BLaER1 treated with 17β-estradiol and CSF1 and Interleukin-3, amounts not matched to agents 10 nM and 100 nM (cell line): Measurements from ENCODE around the gene KCNJ4.

Experiments
- H3K27ac ChIP-seq, 11 experiments: shearing (Covaris generic); formaldehyde crosslinking; 2 replicates each; pipeline ENCODE4 v1.8.1; 2022
- H3K27me3 ChIP-seq, 11 experiments: shearing (Covaris generic); formaldehyde crosslinking; 2 replicates each; pipeline ENCODE4 v1.8.1; 2022
- H3K36me3 ChIP-seq, 11 experiments: shearing (Covaris generic); formaldehyde crosslinking; 2 replicates each; pipeline ENCODE4 v1.8.1; 2022
- H3K4me1 ChIP-seq, 10 experiments: shearing (Covaris generic); formaldehyde crosslinking; 2 replicates each; pipeline ENCODE4 v1.8.1; 2022
- H3K4me2 ChIP-seq, 11 experiments: shearing (Covaris generic); formaldehyde crosslinking; 2 replicates each; pipeline ENCODE4 v1.8.1; 2022
- H3K4me3 ChIP-seq, 10 experiments: shearing (Covaris generic); formaldehyde crosslinking; 2 replicates each; pipeline ENCODE4 v1.8.1; 2022
- H3K9ac ChIP-seq, 11 experiments: shearing (Covaris generic); formaldehyde crosslinking; 2 replicates each; pipeline ENCODE4 v1.8.1; 2022
- H3K9me3 ChIP-seq, 11 experiments: shearing (Covaris generic); formaldehyde crosslinking; replicated peaks in 1 of 11; 2 replicates each; pipeline ENCODE4 v1.8.1; 2022
- H4K20me1 ChIP-seq, 11 experiments: shearing (Covaris generic); formaldehyde crosslinking; 2 replicates each; pipeline ENCODE4 v1.8.1; 2022
- Cebpa-rat ChIP-seq, 11 experiments: shearing (Covaris generic); IDR thresholded peaks; 2 replicates each; pipeline ENCODE4 v1.8.1; 2022

The KCNJ4 gene

DNA sequence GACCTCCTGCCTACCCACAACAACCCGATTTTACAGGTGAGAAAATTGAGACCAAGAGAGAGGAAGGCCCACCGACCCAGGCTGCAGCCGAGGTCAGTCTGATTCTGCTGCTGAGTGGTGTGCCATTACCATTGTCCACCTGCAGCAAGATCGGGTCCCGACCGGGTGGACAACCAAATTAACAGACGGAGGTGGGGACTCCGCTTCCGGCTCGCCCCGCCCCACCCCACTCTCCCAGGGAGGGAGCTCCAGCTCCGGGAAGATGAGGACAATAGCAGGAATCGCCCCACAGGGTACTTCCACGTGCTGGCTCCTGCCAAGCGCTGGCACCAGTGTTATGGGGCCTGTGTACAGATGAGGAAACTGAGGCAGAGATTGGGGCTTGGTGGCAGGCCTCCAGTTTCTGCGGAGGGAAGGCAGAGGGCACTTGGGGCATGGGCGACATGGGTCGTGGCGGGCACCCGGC, 12.5 kb upstream of the KCNJ4 start:
- Histone ChIP-seq H3K27ac (peak overlapping the region in 1 of 11 experiments; percentile 40; a peak in 1 of 22 replicates), H3K4me2 (peak overlapping the region; percentile 78 to 96 (median 88)), H3K4me1 (peaks cover 17 to 67% (median 51%) of the 10 kb centered on the region in 10 experiments), H3K9me3 (no peaks in the 10 kb centered on the region), H3K27me3 (peaks cover 32 to 69% (median 39%) of the 10 kb centered on the region in 11 experiments), H3K9ac (peak overlapping the region; percentile 23 to 59 (median 53); a peak in 21 of 22 replicates), H3K36me3 (no peaks in the 10 kb centered on the region), H4K20me1 (peaks cover 0 to 18% (median 0%) of the 10 kb centered on the region in 11 experiments; a peak in 1 of 22 replicates), H3K4me3 (peak overlapping the region; percentile 17 to 67 (median 52); a peak in 17 of 20 replicates)
- no peak for TF ChIP-seq Cebpa-rat (IDR thresholded peaks at IDR 0.05)

DNA sequence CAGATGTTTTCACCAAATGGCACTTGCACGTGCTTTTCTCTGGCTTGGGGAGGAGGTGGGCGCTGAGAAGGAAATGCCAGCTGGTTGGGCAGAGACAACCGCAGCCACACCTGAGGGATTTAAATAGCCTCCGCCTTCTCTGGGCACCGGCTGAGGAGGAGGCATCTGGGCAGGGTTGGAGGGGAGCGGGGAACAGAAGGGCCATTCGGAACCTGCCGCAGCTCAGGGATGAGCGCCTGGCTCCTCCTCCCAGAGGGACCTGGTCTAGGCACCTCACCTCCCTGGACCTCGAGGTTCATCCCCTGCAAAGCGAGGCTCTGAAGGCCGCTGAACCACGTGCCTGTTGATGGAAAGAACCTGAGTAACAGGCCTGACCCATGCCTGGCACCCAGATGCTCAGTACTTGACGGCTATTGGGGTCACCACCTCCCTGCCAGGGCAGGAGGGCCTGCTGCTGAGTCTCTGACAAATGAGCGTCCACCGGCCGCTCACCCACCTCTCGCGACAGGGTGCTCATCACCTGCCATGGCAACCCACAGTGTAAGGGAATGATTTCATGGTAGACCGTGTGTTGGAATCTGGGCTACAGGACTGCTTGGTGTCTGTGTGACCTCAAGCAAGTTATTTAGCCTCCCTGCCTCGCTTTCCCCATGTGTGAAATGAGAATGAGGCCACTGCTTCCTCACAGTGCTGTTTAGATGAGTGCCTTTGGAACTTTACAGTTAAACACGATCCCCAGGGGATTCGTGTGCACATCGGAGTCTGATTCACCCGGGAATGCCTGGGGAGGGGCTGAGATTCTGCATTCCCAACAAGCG, 10.9 kb upstream of the KCNJ4 start:
- Histone ChIP-seq H3K4me1 (peaks cover 29 to 83% (median 67%) of the 10 kb centered on the region in 10 experiments), H3K27me3 (peaks cover 32 to 85% (median 39%) of the 10 kb centered on the region in 11 experiments), H3K4me2 (peak overlapping the region in 9 of 11 experiments; percentile 44 to 91 (median 68); a peak in 18 of 22 replicates), H3K36me3 (no peaks in the 10 kb centered on the region), H4K20me1 (peaks cover 0 to 34% (median 0%) of the 10 kb centered on the region in 11 experiments; a peak in 8 of 22 replicates), H3K9ac (no peak overlapping the region), H3K4me3 (no peak overlapping the region), H3K27ac (no peak overlapping the region), H3K9me3 (no peaks in the 10 kb centered on the region)
- TF ChIP-seq Cebpa-rat (IDR thresholded peaks at IDR 0.05): no peak

DNA sequence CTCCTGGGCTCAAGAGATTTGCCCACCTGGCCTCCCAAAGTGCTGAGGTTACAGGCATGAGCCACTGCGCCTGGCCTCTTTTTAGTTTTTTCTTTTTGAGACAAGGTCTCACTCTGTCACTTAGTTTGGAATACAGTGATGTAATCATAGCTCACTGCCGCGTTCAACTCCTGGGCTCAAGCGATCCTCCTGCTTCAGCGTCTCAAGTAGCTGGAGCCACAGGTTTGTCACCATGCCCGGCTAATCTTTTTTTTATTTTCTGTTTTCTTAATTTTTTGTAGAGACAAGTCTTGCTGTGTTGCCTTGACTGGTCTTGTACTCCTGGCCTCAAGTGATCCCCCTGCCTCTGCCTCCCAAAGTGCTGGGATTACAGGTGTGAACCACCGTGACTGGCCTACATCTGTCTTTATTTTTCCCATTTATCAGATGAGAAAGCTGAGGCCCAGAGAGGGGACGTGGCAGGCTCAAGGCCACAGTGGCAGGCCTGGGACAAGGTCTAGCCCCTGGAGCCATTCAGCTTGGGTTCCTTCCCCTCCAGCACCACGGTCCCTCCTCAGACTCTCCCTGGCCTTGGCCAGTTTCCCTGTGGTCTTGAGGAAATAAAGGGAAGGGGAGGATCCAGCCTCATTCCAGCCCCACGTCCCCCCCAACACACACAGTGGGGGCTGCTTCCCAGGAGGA, 10.1 kb upstream of the KCNJ4 start:
- Histone ChIP-seq H3K27ac (no peak overlapping the region), H4K20me1 (peaks cover 0 to 41% (median 4%) of the 10 kb centered on the region in 11 experiments; a peak in 8 of 22 replicates), H3K4me3 (no peak overlapping the region), H3K36me3 (no peaks in the 10 kb centered on the region), H3K9ac (no peak overlapping the region), H3K4me1 (peaks cover 29 to 90% (median 73%) of the 10 kb centered on the region in 10 experiments), H3K9me3 (no peaks in the 10 kb centered on the region), H3K27me3 (peaks cover 32 to 92% (median 39%) of the 10 kb centered on the region in 11 experiments), H3K4me2 (peak overlapping the region in 9 of 11 experiments; percentile 44 to 91 (median 68); a peak in 17 of 22 replicates)
- no peak for TF ChIP-seq Cebpa-rat (IDR thresholded peaks at IDR 0.05)

DNA sequence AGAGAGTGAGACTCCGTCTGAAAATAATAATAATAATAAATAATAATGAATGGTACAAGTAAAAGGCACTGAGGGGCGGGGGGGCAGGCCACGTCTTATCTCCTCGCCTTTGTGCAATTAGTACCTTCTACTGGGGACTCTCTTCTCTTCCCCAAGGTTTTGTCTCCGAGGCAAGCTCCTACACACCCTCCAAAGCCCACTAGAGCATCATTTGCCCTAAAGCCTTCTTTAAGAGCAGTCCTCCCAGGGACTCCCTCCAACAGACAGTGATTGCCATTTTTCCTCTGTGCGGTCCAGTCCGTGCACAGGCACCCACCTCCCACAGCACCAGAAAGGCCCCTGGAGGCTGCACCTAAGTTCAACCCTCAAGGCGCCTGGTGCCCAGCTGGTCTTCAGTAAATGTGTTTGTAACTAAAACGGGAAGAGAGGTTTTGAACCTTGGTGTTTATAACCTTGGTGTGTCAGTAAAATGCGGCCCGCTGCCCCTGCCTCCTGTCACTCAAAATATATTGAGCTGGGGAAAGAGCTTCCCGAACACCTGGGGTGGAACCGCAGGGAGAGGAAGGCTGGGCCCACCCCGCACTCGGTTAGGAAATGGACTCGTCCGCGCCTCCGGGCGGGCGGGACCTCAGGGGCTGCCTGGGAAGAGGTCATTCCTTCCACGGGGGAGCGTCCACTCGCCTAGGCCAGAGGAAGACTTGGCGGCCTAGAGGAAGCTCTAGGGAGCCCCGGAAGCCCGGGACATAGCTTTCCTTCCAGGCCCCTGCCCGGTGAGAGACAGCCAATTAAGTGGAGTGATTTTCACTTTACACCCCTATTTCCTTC, 8.2 kb upstream of the KCNJ4 start:
- peak overlapping the region; percentile 59 to 93 (median 78) for H3K4me2 ChIP-seq
- H3K27me3 ChIP-seq: peaks cover 19 to 97% (median 25%) of the 10 kb centered on the region in 11 experiments
- peak overlapping the region in 1 of 10 experiments; percentile 36; a peak in 1 of 20 replicates for H3K4me3 ChIP-seq
- H3K27ac ChIP-seq: no peak overlapping the region
- H3K4me1 ChIP-seq: peaks cover 31 to 98% (median 83%) of the 10 kb centered on the region in 10 experiments
- H4K20me1 ChIP-seq: peaks cover 0 to 53% (median 4%) of the 10 kb centered on the region in 11 experiments; a peak in 8 of 22 replicates
- no peaks in the 10 kb centered on the region for H3K9me3 ChIP-seq
- TF ChIP-seq Cebpa-rat (IDR thresholded peaks at IDR 0.05): no peak
- no peaks in the 10 kb centered on the region for H3K36me3 ChIP-seq
- H3K9ac ChIP-seq: peak overlapping the region in 5 of 11 experiments; percentile 3 to 49 (median 7); a peak in 4 of 22 replicates

DNA sequence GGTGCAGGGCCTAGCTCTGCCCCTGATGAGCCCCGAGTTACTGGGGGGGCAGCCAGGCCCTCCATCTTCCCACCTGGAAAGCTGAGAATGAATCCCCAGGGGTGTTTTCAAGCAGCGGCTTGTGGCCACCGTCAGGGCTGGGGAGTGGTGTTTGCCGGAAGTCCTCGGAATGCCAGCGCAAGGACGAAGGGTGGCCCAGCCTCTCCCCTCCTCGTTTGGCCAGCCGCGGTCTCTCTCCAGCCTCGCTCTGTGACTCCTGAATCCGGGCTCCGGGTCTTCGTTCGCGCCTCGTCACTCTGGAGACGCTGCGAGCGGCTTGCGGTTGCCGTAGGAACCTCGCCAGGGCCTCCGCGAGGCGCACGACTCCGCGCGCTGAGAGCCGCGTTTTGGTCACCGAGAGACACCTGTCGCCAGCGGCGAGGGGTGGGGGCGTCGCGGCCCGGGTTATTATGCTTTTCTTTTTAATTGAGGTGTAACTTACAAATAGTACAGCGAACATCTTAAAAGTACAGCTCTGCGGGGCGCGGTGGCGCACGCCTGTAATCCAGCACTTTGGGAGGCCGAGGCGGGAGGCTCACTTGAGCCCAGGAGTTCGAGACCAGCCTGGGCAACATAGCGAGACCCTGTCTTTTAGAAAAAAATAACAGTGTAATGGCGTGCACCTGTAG, 6.5 kb upstream of the KCNJ4 start:
- peaks cover 22 to 88% (median 73%) of the 10 kb centered on the region in 10 experiments for H3K4me1 ChIP-seq
- peaks cover 0 to 67% (median 4%) of the 10 kb centered on the region in 11 experiments; a peak in 8 of 22 replicates for H4K20me1 ChIP-seq
- no peak overlapping the region for H3K27ac ChIP-seq
- H3K4me2 ChIP-seq: peak overlapping the region; percentile 72 to 93 (median 83)
- no peak overlapping the region for H3K9ac ChIP-seq
- no peaks in the 10 kb centered on the region for H3K9me3 ChIP-seq
- no peak for TF ChIP-seq Cebpa-rat (IDR thresholded peaks at IDR 0.05)
- H3K36me3 ChIP-seq: no peaks in the 10 kb centered on the region
- H3K4me3 ChIP-seq: peak overlapping the region in 3 of 10 experiments; percentile 4 to 36 (median 10); a peak in 2 of 20 replicates
- H3K27me3 ChIP-seq: peaks cover 5 to 96% (median 21%) of the 10 kb centered on the region in 11 experiments; a peak in 21 of 22 replicates

DNA sequence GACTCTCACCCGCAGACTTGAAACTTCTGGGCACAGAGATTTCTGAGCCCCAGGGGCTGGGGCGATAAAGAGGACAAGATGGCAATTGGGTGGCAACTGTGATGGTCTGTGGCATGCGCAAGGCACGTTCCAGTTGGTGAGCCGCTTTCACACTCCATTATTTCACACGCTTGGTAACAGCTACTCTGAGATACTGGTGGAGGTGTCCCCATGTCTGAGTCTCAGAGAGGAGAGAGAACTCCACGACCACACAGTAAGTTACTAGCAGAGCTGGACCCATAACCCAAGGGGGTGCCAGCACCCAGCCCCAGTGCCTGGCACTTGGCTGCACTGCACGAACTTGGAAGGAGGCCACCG, 6.0 kb upstream of the KCNJ4 start:
- Histone ChIP-seq H3K4me1 (peaks cover 22 to 88% (median 71%) of the 10 kb centered on the region in 10 experiments), H3K27me3 (peaks cover 7 to 96% (median 21%) of the 10 kb centered on the region in 11 experiments; a peak in 20 of 22 replicates), H3K9ac (no peak overlapping the region), H3K4me2 (peak overlapping the region; percentile 72 to 93 (median 83); a peak in 21 of 22 replicates), H3K9me3 (no peaks in the 10 kb centered on the region), H4K20me1 (peaks cover 0 to 72% (median 4%) of the 10 kb centered on the region in 11 experiments; a peak in 8 of 22 replicates), H3K4me3 (peak overlapping the region in 2 of 10 experiments; percentile 4 to 36; a peak in 1 of 20 replicates), H3K27ac (no peak overlapping the region), H3K36me3 (no peaks in the 10 kb centered on the region)
- TF ChIP-seq Cebpa-rat (IDR thresholded peaks at IDR 0.05): no peak

DNA sequence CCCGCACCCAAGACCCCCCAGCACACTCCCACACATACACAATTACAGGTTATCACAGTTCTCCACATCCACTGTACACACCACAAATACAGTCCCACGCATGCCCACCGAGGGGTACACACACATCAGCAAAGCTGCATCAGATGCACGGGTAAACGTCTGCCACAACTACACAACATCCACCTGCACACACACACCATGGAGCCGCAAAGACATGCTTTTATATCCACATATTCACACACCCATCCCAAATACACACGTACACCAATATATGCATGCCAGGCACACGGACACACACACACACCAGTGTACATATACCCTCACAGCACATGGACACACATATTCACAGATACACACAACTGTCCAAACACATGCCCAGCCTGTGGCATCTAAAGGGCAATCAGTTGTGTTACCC, 5.4 kb upstream of the KCNJ4 start:
- H3K4me2 ChIP-seq: peak overlapping the region in 8 of 11 experiments; percentile 72 to 93 (median 80); a peak in 12 of 22 replicates
- peaks cover 22 to 83% (median 65%) of the 10 kb centered on the region in 10 experiments for H3K4me1 ChIP-seq
- no peak overlapping the region for H3K9ac ChIP-seq
- H3K27ac ChIP-seq: no peak overlapping the region
- no peak overlapping the region for H3K4me3 ChIP-seq
- H3K27me3 ChIP-seq: peaks cover 13 to 96% (median 24%) of the 10 kb centered on the region in 11 experiments
- no peaks in the 10 kb centered on the region for H3K9me3 ChIP-seq
- no peak for TF ChIP-seq Cebpa-rat (IDR thresholded peaks at IDR 0.05)
- no peaks in the 10 kb centered on the region for H3K36me3 ChIP-seq
- peaks cover 0 to 72% (median 4%) of the 10 kb centered on the region in 11 experiments; a peak in 8 of 22 replicates for H4K20me1 ChIP-seq
